Measurements from ENCODE around the gene SERPINA4. TPM values are rescaled to one million over a fixed set of nuclear protein-coding genes. Genes with fewer than 3 reads are reported as not detected.

Gene SERPINA4
- total and polyA plus RNA-seq, 2 of the 13 experiments (the other 11 are each of a cell fraction or from before 2014, with no cell fraction given): 39.1 to 57.8 TPM

DNA sequence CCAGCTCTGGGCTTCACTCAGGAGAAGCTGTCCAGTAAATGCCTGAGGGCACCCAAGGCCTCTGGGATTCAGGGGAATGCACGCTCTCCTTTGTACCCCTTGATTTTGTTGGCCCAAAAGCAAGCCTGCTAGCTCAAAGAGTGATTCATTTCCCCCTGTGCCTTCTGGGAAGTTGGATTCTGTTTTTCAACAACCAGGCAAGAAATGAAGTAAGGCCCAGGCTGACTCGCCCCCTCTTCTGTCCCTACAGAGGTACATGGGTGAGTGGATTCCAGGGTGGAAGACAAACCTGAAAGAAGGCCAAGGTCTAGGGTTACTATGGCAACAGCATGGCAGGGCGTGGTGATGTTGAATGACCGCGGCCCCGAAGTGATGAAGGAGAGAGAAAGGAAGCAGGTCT lies 10.7 kb downstream of the SERPINA4 start (continued):
- TF ChIP-seq RARA (CRISPR knock-in tag; IDR thresholded peaks at IDR 0.05): peak; percentile 29; the same call in 1 of the 2 replicates
- TF ChIP-seq ZNF251 (CRISPR knock-in tag; IDR thresholded peaks at IDR 0.05): no peak
- no peak for TF ChIP-seq NFE2L2 (IDR thresholded peaks at IDR 0.05; ENCODE audit: low read length)
- TF ChIP-seq CC2D1A (CRISPR knock-in tag; IDR thresholded peaks at IDR 0.05): 0 out of 2 replicates have a peak, but pooled peaks have one; percentile 8
- TF ChIP-seq ZNF772 (CRISPR knock-in tag; IDR thresholded peaks at IDR 0.05): 0 out of 2 replicates have a peak, but pooled peaks have one; percentile 6
- peak; percentile 55 for TF ChIP-seq RFX1 (IDR thresholded peaks at IDR 0.05)
- TF ChIP-seq FOSL2 (CRISPR knock-in tag; IDR thresholded peaks at IDR 0.05): peak; percentile 48; the same call in 1 of the 2 replicates
- TF ChIP-seq RAD51 (IDR thresholded peaks at IDR 0.05; ENCODE audit: borderline replicate concordance): no peak
- TF ChIP-seq, protein P1, sequence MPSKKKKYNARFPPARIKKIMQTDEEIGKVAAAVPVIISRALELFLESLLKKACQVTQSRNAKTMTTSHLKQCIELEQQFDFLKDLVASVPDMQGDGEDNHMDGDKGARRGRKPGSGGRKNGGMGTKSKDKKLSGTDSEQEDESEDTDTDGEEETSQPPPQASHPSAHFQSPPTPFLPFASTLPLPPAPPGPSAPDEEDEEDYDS (CRISPR knock-in tag; IDR thresholded peaks at IDR 0.05): peak; percentile 38; the same call in 1 of the 2 replicates
- no peak for TF ChIP-seq ZNF605 (CRISPR knock-in tag; IDR thresholded peaks at IDR 0.05)
- 0 out of 2 replicates have a peak, but pooled peaks have one; percentile 17 for TF ChIP-seq KLF6 (CRISPR knock-in tag; IDR thresholded peaks at IDR 0.05)
- no peak for TF ChIP-seq ZSCAN30 (CRISPR knock-in tag; IDR thresholded peaks at IDR 0.05)
- no peak for TF ChIP-seq HOXA9 (CRISPR knock-in tag; IDR thresholded peaks at IDR 0.05; ENCODE audit: borderline replicate concordance)
- TF ChIP-seq MAZ (IDR thresholded peaks at IDR 0.05; ENCODE audit: borderline replicate concordance, low read depth, low read length): no peak
- peak; percentile 3; the same call in 1 of the 2 replicates for TF ChIP-seq MAZ (CRISPR knock-in tag; IDR thresholded peaks at IDR 0.05; ENCODE audit: low read depth)
- no peak for TF ChIP-seq DNMT3B (CRISPR knock-in tag; conservative IDR thresholded peaks at IDR 0.05)
- TF ChIP-seq, protein P2, sequence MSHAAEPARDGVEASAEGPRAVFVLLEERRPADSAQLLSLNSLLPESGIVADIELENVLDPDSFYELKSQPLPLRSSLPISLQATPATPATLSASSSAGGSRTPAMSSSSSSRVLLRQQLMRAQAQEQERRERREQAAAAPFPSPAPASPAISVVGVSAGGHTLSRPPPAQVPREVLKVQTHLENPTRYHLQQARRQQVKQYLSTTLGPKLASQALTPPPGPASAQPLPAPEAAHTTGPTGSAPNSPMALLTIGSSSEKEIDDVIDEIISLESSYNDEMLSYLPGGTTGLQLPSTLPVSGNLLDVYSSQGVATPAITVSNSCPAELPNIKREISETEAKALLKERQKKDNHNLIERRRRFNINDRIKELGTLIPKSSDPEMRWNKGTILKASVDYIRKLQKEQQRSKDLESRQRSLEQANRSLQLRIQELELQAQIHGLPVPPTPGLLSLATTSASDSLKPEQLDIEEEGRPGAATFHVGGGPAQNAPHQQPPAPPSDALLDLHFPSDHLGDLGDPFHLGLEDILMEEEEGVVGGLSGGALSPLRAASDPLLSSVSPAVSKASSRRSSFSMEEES (CRISPR knock-in tag; IDR thresholded peaks at IDR 0.05): 0 out of 2 replicates have a peak, but pooled peaks have one; percentile 27
- TF ChIP-seq NR1H2 (CRISPR knock-in tag; IDR thresholded peaks at IDR 0.05; ENCODE audit: borderline replicate concordance, low read depth): no peak
- TF ChIP-seq, protein P3, sequence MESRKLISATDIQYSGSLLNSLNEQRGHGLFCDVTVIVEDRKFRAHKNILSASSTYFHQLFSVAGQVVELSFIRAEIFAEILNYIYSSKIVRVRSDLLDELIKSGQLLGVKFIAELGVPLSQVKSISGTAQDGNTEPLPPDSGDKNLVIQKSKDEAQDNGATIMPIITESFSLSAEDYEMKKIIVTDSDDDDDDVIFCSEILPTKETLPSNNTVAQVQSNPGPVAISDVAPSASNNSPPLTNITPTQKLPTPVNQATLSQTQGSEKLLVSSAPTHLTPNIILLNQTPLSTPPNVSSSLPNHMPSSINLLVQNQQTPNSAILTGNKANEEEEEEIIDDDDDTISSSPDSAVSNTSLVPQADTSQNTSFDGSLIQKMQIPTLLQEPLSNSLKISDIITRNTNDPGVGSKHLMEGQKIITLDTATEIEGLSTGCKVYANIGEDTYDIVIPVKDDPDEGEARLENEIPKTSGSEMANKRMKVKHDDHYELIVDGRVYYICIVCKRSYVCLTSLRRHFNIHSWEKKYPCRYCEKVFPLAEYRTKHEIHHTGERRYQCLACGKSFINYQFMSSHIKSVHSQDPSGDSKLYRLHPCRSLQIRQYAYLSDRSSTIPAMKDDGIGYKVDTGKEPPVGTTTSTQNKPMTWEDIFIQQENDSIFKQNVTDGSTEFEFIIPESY (CRISPR knock-in tag; IDR thresholded peaks at IDR 0.05): 0 out of 2 replicates have a peak, but pooled peaks have one; percentile 13
- 0 out of 2 replicates have a peak, but pooled peaks have one; percentile 26 for TF ChIP-seq ZNF644 (CRISPR knock-in tag; IDR thresholded peaks at IDR 0.05; ENCODE audit: low read depth)
- TF ChIP-seq RFX3 (CRISPR knock-in tag; IDR thresholded peaks at IDR 0.05): peak; percentile 65
- TF ChIP-seq, protein P4, sequence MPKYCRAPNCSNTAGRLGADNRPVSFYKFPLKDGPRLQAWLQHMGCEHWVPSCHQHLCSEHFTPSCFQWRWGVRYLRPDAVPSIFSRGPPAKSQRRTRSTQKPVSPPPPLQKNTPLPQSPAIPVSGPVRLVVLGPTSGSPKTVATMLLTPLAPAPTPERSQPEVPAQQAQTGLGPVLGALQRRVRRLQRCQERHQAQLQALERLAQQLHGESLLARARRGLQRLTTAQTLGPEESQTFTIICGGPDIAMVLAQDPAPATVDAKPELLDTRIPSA (CRISPR knock-in tag; IDR thresholded peaks at IDR 0.05; ENCODE audit: borderline replicate concordance): no peak
- no peak for TF ChIP-seq PCBP2 (optimal IDR thresholded peaks at IDR 0.05; ENCODE audit: low read depth, low read length, poor library complexity, severe bottlenecking)

Measured in HepG2 (cell line).